ENCODE data around the gene MRNIP.

DNA sequence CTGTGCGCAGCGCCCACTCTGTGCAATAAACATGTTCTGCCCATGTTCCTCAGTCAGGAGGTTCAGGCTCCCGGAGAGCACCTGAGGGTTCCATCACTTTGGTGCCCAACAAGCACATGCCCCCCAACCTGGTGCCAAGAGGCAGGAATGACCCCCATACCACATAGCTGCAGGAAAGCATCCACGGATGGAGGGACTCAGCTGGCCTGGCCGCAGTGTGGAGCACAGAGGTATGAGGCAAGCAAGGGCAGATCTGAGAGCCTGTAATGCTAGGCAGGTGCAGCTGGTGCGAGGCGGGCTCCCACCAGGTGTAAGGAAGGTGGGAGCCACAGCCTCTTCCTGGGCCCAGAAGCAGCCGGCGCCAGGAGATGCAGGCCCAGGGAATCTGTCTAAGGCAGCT is 4.3 kb upstream of the MRNIP start:
- TF ChIP-seq GATA2 (IDR thresholded peaks at IDR 0.05; ENCODE audit: low read depth, low read length) (no peak), GATA3 (IDR thresholded peaks at IDR 0.05; ENCODE audit: low read depth, low read length) (no peak)
